UCSD-AML1 (cell line): ENCODE data around the gene SLC39A6.
"Not testable (repeated sequence)": the region's sequence is repeated elsewhere in the genome, so short reads cannot be mapped to it uniquely, and the experiment has no call there.

Experiments used
- DNase-seq: peaks from one replicate; lab custom pipeline; 2025; ENCODE audit not compliant: unreplicated experiment; lab: John Stamatoyannopoulos, UW

The SLC39A6 gene

GRCh38 chr18:36101943-36102342 is 27.2 kb downstream of the SLC39A6 start:
- no peak for DNase-seq

- no peak for DNase-seq
Observed at GRCh38 chr18:36099311-36099710, 29.8 kb downstream of the SLC39A6 start.

- no peak for DNase-seq
Observed at GRCh38 chr18:36096955-36097354, 32.2 kb downstream of the SLC39A6 start.

GRCh38 chr18:36095936-36096519 is 33.1 kb downstream of the SLC39A6 start:
- no peak for DNase-seq

GRCh38 chr18:36094431-36094830 is 34.7 kb downstream of the SLC39A6 start:
- DNase-seq: no peak

- not testable (repeated sequence) for DNase-seq
Observed at GRCh38 chr18:36092116-36092515, 37.0 kb downstream of the SLC39A6 start.

- DNase-seq: no peak
Observed at GRCh38 chr18:36089001-36089400, 40.1 kb downstream of the SLC39A6 start.

GRCh38 chr18:36088256-36088655 is 40.9 kb downstream of the SLC39A6 start:
- no peak for DNase-seq

GRCh38 chr18:36086186-36086585 is 43.0 kb downstream of the SLC39A6 start:
- no peak for DNase-seq

GRCh38 chr18:36085195-36085594 is 43.9 kb downstream of the SLC39A6 start:
- DNase-seq: no peak

- DNase-seq: no peak
Observed at GRCh38 chr18:36083729-36084128, 45.4 kb downstream of the SLC39A6 start.

- DNase-seq: not testable (repeated sequence)
Observed at GRCh38 chr18:36081118-36081517, 48.0 kb downstream of the SLC39A6 start.

- no peak for DNase-seq
Observed at GRCh38 chr18:36078751-36079529, 50.2 kb downstream of the SLC39A6 start.

GRCh38 chr18:36077764-36078163 is 51.4 kb downstream of the SLC39A6 start:
- DNase-seq: not testable (repeated sequence)

GRCh38 chr18:36075862-36076587 is 53.1 kb downstream of the SLC39A6 start:
- DNase-seq: no peak

GRCh38 chr18:36074435-36074834 is 54.7 kb downstream of the SLC39A6 start:
- no peak for DNase-seq

- no peak for DNase-seq
Observed at GRCh38 chr18:36073676-36074075, 55.5 kb downstream of the SLC39A6 start.

- DNase-seq: not testable (repeated sequence)
Observed at GRCh38 chr18:36072406-36072805, 56.7 kb downstream of the SLC39A6 start.

- DNase-seq: peak; percentile 97
Observed at GRCh38 chr18:36067055-36067957, 61.8 kb downstream of the SLC39A6 start, which contains the start of gene RPRD1A. Gene RPRD1A (minus strand): TSS chr18:36067559. CDS start chr18:36067404, 155 bp downstream.

GRCh38 chr18:36066686-36067054 is 62.5 kb downstream of the SLC39A6 start:
- DNase-seq: no peak

- DNase-seq: no peak
Observed at GRCh38 chr18:36066001-36066400, 63.1 kb downstream of the SLC39A6 start.
